ENCODE measurements around the gene TMEM183A.

The TMEM183A gene

DNA sequence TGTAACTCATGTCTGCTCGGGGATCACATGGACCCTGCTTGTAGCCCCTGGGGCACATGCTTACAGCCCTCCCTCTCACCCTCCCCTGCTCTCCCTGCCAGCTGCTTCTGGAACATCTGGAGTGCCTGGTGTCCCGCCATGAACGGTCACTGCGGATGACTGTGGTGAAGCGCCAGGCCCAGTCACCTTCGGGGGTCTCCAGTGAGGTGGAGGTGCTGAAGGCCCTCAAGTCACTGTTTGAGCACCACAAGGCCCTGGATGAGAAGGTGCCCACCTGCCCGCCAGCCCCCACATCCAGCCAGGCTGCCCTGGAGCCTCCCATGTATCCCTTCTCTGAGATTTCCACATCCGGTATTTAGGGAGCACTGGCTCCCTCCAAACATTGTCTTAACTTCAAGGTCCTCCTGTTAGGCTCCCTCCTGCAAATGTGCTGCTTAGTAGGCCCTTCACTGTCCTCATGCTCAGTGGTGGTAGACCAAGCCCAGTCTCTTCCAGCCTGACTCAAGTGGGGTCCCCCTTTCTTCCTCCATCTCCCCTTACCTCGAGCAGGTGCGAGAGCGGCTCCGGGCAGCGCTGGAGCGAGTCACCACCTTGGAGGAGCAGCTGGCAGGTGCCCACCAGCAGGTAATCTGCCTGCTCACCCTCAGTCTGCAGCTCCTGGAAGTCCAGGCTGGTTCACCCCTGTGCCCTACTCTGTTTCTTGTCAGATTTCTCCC, 36.8 kb downstream of the TMEM183A start:
- no peak for FAIRE-seq
- no peak for DNase-seq (ENCODE audit: insufficient read length)
- no peak for TF ChIP-seq POLR2AphosphoS5 (IDR thresholded peaks at IDR 0.05; ENCODE audit: low read depth, low read length)
- no peak for TF ChIP-seq TAF1 (IDR thresholded peaks at IDR 0.05; ENCODE audit: borderline replicate concordance, low read depth, low read length)
- TF ChIP-seq POLR2A (IDR thresholded peaks at IDR 0.05; ENCODE audit: low read depth, low read length) = no peak

DNA sequence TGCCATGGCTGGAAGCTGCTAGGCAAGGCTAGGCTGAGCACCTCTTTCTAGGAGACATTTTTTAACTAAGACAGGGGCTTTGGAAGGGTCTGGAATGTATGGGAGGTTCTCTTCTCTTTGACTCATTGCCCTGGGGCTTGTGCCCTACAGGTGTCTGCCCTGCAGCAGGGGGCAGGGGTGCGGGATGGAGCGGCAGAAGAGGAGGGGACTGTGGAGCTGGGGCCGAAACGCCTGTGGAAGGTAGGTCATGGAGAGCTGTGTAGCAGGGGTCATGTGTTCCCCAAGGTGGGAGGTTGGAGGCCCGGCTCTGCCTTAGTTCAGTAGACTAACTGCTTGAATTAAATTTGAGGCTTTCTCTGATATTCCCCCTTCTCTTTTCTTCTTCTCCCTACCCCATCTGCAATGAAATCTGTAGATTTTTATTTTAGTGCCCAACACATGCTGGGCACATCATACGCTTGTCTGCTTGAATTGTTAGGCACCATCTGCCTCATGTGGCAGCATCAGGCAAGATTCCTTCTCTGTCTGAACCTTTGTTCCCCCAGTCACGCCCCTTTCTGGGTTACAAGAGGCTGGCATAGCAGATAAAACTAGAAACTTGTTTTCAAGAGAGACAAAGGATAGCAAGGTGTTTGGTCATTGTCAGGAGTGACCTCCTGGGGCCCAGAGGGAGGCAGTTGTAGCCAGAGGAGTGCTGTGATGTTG, 37.5 kb downstream of the TMEM183A start:
- DNase-seq (ENCODE audit: insufficient read length) = no peak
- FAIRE-seq = no peak
- TF ChIP-seq POLR2A (IDR thresholded peaks at IDR 0.05; ENCODE audit: low read depth, low read length) (no peak), TAF1 (IDR thresholded peaks at IDR 0.05; ENCODE audit: borderline replicate concordance, low read depth, low read length) (no peak), POLR2AphosphoS5 (IDR thresholded peaks at IDR 0.05; ENCODE audit: low read depth, low read length) (no peak)

DNA sequence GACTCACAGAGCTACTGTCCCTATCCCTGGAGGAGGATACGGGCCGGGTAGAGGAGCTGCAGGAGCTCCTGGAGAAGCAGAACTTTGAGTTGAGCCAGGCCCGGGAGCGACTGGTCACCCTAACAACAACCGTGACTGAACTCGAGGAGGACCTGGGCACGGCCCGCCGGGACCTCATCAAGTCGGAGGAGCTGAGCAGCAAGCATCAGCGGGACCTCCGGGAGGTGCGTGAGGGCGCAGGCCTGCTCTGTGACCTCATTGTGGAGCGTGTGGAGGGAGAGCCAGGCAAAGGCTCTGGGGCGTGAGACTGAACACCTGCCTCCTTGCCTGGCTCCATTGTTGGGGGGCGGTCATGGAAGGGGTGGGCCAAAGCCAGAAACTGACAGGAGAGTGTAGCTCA, 38.2 kb downstream of the TMEM183A start:
- TF ChIP-seq POLR2A (IDR thresholded peaks at IDR 0.05; ENCODE audit: low read depth, low read length) = no peak
- no peak for TF ChIP-seq POLR2AphosphoS5 (IDR thresholded peaks at IDR 0.05; ENCODE audit: low read depth, low read length)
- TF ChIP-seq TAF1 (IDR thresholded peaks at IDR 0.05; ENCODE audit: borderline replicate concordance, low read depth, low read length) = no peak
- FAIRE-seq (no peak), DNase-seq (ENCODE audit: insufficient read length) (no peak)

DNA sequence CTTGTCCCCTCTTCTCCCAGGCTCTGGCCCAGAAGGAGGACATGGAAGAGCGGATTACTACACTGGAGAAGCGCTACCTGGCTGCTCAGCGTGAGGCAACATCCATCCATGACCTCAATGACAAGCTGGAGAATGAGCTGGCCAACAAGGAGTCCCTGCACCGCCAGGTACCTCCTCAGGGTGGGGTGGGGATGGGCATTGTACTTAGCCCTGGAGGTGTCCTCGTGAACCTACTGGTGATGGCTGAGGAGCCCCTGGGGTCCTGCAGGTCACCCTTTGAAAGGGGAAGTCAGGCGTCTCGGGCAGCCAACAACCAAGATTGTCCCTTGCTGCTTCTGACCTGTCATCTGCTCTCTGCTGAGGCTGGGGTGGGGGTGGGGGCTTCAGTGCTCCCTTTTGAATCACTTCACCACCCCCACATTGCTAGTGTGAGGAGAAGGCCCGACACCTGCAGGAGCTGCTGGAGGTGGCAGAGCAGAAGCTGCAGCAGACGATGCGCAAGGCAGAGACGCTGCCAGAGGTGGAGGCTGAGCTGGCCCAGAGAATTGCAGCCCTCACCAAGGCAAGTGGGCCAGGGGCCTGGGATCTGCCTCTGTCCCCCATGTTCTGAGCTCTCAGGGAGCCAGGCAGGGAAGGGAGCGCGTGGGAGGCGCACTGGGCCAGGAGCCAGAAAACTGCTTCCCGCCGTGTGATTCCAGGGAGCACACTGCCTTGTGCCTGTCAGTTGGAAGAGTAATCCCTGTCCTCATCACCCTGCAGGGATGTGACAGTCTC, 38.8 kb downstream of the TMEM183A start:
- TF ChIP-seq POLR2AphosphoS5 (IDR thresholded peaks at IDR 0.05; ENCODE audit: low read depth, low read length) (no peak), TAF1 (IDR thresholded peaks at IDR 0.05; ENCODE audit: borderline replicate concordance, low read depth, low read length) (no peak), POLR2A (IDR thresholded peaks at IDR 0.05; ENCODE audit: low read depth, low read length) (no peak)
- FAIRE-seq = no peak
- no peak for DNase-seq (ENCODE audit: insufficient read length)

DNA sequence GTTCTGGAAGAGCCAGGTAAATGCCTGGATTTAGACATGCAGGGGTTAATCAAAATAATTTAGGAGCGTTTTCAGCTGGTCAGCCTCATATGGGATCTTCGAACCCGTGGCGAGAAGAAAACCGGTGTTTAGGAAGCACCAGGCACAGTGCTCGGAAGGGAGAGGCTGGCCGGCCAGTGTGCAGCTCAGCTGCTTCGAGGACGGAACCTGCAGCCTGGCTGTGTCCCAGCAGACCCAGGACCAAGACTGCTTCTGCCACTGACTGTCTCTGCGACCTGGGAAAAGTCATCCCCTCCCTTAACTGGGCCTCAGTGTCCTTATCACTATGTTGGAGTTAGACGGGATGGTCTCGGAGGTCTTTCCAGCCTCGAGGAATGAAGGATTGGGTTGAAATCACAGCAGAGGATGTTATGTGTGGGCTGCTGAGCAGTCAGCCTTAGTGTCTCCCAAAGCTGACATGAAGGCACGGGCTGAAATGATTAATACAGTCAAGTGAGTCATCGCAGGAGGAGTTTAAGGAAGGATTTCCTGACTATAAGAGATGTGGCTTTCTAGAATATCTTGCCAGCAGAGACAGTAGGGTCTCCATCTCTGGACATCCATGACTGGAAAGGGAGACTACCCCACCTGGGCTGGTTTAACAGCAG, 39.9 kb downstream of the TMEM183A start:
- no peak for TF ChIP-seq POLR2AphosphoS5 (IDR thresholded peaks at IDR 0.05; ENCODE audit: low read depth, low read length)
- TF ChIP-seq POLR2A (IDR thresholded peaks at IDR 0.05; ENCODE audit: low read depth, low read length) = no peak
- no peak for DNase-seq (ENCODE audit: insufficient read length)
- no peak for FAIRE-seq

DNA sequence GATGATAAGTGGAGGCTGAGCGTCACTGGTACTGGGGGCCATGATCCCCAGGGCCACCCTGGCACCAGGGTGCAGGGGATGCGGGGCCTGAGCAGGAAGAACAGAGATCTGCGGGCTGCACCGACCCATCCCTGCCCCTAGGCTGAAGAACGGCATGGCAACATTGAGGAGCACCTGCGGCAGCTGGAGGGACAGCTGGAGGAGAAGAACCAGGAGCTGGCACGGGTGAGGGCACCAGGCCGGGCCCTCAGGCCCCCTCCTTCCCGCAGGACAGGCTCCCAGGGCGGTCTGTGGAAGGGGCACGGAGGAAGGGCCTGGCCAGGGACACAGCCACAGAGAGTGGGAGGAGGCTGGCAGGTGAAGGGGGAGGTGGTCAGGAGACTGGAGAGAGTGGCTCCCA, 40.9 kb downstream of the TMEM183A start:
- FAIRE-seq (no peak), DNase-seq (ENCODE audit: insufficient read length) (no peak)
- no peak for TF ChIP-seq TAF1 (IDR thresholded peaks at IDR 0.05; ENCODE audit: borderline replicate concordance, low read depth, low read length)
- no peak for TF ChIP-seq POLR2A (IDR thresholded peaks at IDR 0.05; ENCODE audit: low read depth, low read length)
- no peak for TF ChIP-seq POLR2AphosphoS5 (IDR thresholded peaks at IDR 0.05; ENCODE audit: low read depth, low read length)

DNA sequence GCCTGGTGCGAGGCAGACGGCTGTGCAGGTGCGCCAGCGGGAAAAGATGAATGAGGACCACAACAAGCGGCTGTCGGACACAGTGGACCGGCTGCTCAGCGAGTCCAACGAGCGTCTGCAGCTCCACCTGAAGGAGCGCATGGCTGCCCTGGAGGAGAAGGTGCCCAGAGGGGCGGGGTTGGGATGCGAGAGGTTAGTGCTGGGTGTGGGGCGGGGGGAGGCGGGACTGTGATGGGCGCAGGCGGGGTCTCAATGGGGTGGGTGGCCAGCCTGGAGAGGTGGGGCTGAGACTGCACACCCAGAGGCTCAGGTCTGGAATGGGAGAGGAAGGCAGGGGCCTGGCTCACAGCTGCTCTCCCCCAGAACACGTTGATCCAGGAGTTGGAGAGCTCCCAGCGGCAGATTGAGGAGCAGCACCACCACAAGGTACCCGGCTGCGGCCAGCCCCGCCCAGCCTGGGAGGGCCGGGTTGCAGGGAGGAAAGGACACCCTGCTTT, 41.4 kb downstream of the TMEM183A start:
- DNase-seq (ENCODE audit: insufficient read length) (no peak), FAIRE-seq (no peak)
- TF ChIP-seq POLR2A (IDR thresholded peaks at IDR 0.05; ENCODE audit: low read depth, low read length) (no peak), POLR2AphosphoS5 (IDR thresholded peaks at IDR 0.05; ENCODE audit: low read depth, low read length) (no peak), TAF1 (IDR thresholded peaks at IDR 0.05; ENCODE audit: borderline replicate concordance, low read depth, low read length) (no peak)

DNA sequence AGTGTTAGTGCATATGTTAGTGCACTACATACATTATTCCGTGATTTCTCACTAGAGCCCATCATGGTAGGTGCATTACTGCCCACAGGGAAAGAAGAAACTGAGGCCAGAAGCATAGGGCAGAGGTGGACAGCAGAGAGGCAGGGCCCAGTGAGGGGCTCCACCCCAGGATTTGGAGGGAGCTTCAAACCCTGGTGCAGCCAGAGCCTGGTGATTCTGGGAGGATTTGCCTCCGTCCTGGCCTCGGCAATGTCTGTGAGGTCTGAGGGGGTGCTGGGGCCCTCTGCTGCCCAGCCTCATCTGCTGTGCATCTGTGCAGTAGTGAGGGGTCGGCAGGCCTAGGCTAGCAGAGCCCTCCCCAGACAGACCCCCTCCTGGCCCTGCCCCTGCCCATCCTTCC, 41.9 kb downstream of the TMEM183A start:
- no peak for TF ChIP-seq POLR2A (IDR thresholded peaks at IDR 0.05; ENCODE audit: low read depth, low read length)
- DNase-seq (ENCODE audit: insufficient read length) = no peak
- FAIRE-seq = no peak

DNA sequence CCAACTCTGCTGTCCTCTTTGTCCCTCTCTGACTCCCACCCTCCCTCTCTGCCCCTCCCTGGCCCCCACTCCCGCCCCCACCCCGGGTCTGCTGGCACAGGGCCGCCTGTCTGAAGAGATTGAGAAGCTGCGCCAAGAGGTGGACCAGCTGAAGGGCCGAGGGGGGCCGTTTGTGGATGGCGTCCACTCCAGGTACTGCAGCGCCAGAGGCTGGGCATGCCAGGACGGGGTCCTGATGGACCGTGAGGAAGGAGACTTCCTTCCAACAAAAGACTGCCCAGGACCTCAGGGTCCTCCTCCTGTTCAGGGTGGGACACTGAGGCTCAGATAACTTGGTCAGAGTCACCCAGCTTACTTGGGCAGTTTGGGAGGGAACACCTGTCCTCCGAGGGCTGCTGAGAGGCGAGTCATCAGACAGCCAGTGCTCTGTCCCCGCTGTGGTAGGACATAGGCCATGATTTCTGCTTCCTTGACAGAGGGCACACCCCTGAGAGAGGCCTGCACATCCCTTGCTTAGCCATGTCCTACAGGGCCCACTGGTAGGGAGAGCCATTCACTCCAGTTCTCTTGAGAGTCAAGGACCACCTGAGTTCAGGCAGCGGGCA, 42.5 kb downstream of the TMEM183A start:
- no peak for FAIRE-seq
- TF ChIP-seq TAF1 (IDR thresholded peaks at IDR 0.05; ENCODE audit: borderline replicate concordance, low read depth, low read length) (no peak), POLR2A (IDR thresholded peaks at IDR 0.05; ENCODE audit: low read depth, low read length) (no peak), POLR2AphosphoS5 (IDR thresholded peaks at IDR 0.05; ENCODE audit: low read depth, low read length) (no peak)
- DNase-seq (ENCODE audit: insufficient read length) = no peak

DNA sequence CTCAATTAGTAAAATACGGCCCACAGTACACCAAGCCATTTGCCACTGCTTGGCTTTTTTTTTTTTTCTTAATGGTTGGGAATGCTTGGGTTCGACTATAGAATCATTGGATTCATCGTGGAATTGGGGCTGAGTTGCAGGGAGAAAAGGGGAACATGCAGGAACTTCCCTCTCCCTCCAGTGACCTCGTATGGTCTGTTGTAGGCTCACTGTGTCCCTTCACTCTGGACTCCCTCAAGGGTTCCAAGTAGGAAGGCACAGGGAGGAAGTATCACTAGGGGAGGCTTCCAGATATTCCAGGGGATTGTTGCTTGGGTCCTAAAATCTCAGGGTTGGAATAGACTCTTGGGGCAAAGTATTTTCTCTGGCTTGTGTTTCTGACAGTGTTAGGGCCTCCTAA, 43.7 kb downstream of the TMEM183A start:
- DNase-seq (ENCODE audit: insufficient read length) (no peak), FAIRE-seq (no peak)
- TF ChIP-seq TAF1 (IDR thresholded peaks at IDR 0.05; ENCODE audit: borderline replicate concordance, low read depth, low read length) (no peak), POLR2AphosphoS5 (IDR thresholded peaks at IDR 0.05; ENCODE audit: low read depth, low read length) (no peak), POLR2A (IDR thresholded peaks at IDR 0.05; ENCODE audit: low read depth, low read length) (no peak)

DNA sequence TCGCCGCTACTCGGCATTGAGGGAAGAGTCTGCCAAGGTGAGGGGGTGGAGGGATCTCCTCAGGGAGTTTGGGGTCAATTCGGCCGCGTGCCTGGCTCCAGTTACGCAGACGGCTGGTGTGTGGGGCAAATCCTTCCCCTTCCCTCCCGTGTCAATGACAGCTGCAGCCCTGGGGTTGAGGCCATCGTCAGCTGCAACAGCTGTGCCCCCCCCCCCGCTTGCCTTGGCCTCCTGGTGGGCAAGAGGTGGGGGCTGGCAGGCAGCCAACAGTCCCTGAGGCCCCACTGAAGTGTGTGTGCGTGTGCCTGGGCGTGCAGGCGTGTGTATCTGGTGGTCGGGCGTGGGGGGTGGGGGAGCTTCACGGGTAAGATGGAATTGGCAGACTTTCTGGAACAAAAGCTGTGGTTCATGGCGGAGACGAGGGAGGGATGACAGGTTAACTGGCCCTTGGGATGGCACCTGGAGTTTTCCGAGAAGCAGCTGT, 44.7 kb downstream of the TMEM183A start:
- FAIRE-seq = no peak
- TF ChIP-seq TAF1 (IDR thresholded peaks at IDR 0.05; ENCODE audit: borderline replicate concordance, low read depth, low read length) (no peak), POLR2AphosphoS5 (IDR thresholded peaks at IDR 0.05; ENCODE audit: low read depth, low read length) (no peak), POLR2A (IDR thresholded peaks at IDR 0.05; ENCODE audit: low read depth, low read length) (no peak)
- DNase-seq (ENCODE audit: insufficient read length) = no peak
